Mammary epithelial cell (primary cell): ENCODE data around the gene LDLRAD1.
"Not testable (repeated sequence)": the region's sequence is repeated elsewhere in the genome, so short reads cannot be mapped to it uniquely, and the experiment has no call there.

Experiments used
- CTCF ChIP-seq, 2 donors: IDR thresholded peaks in 1 of 2; conservative IDR thresholded peaks in 1 of 2; 2 replicates each; pipeline ENCODE4 v1.5.1; 2011 to 2012; ENCODE audit warnings: inconsistent platforms in 2 of 2, low read length in 2 of 2, mild to moderate bottlenecking in 2 of 2, control low read depth in 1 of 2, low read depth in 1 of 2; ENCODE audit not compliant: insufficient read depth in 1 of 2; ENCODE audit errors: extremely low read depth in 1 of 2
- EZH2 ChIP-seq: IDR thresholded peaks from 2 replicates; pipeline ENCODE4 v1.6.1; 2012; ENCODE audit warnings: low read length, inconsistent platforms, borderline replicate concordance

DNA sequence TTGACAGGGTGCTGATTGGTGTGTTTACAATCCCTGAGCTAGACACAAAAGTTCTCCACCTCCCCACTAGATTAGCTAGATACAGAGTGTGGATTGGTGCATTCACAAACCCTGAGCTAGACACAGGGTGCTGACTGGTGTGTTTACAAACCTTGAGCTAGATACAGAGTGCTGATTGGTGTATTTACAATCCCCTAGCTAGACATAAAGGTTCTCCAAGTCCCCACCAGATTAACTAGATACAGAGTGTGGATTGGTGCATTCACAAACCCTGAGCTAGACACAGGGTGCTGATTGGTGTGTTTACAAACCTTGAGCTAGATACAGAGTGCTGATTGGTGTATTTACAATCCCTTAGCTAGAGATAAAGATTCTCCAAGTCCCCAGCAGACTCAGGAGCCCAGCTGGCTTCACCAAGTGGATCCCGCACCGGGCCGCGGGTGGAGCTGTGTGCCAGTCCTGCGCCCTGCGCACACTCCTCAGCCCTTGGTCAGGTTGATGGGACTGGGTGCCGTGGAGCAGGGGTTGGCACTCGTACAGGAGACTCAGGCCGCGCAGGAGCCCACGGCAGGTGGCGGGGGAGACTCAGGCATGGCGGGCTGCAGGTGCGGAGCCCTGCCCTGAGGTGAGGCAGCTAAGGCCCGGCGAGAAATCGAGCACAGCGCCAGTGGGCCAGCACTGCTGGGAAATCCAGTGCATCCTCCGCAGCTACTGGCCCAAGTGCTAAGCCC, 14.1 kb downstream of the LDLRAD1 start:
- not testable (repeated sequence) for TF ChIP-seq EZH2; CTCF (conservative IDR thresholded peaks at IDR 0.05 in 1 of 2, IDR thresholded peaks at IDR 0.05 in 1 of 2; ENCODE audit: extremely low read depth in 1 of 2, insufficient read depth in 1 of 2, low read depth in 1 of 2, low read length in 2 of 2)
